SK-N-SH treated with all-trans-retinoic acid at 6 μM for 48 hours (cell line): ENCODE data around the gene RPL7A.
"Not testable (repeated sequence)": the region's sequence is repeated elsewhere in the genome, so short reads cannot be mapped to it uniquely, and the experiment has no call there.

Source experiments
- BACH2 ChIP-seq: fragments of 250-450 bp; sonication (Bioruptor Pico); IDR thresholded peaks from 2 replicates; pipeline ENCODE4 v1.9.0; 2021; ENCODE audit warnings: mild to moderate bottlenecking, borderline replicate concordance
- CREB5 ChIP-seq: fragments of 250-450 bp; sonication (Bioruptor Pico); IDR thresholded peaks from 2 replicates; pipeline ENCODE4 v1.5.1; 2020; ENCODE audit warnings: low read depth, mild to moderate bottlenecking, moderate library complexity
- CSDC2 ChIP-seq: fragments of 250-450 bp; sonication (Bioruptor Pico); IDR thresholded peaks from 2 replicates; pipeline ENCODE4 v1.5.0; 2020; ENCODE audit warnings: mild to moderate bottlenecking, moderate library complexity
- ESRRG ChIP-seq: fragments of 250-450 bp; sonication (Bioruptor Pico); IDR thresholded peaks from 2 replicates; pipeline ENCODE4 v1.6.1; 2021; ENCODE audit warnings: mild to moderate bottlenecking
- GLIS3 ChIP-seq: fragments of 250-450 bp; sonication (Bioruptor Pico); IDR thresholded peaks from 2 replicates; pipeline ENCODE4 v1.5.0; 2020; ENCODE audit warnings: mild to moderate bottlenecking, moderate library complexity
- PATZ1 ChIP-seq: fragments of 250-450 bp; sonication (Bioruptor Pico); IDR thresholded peaks from 2 replicates; pipeline ENCODE4 v1.8.0; 2020; ENCODE audit warnings: mild to moderate bottlenecking, moderate library complexity, borderline replicate concordance
- RARB ChIP-seq: fragments of 250-450 bp; sonication (Bioruptor Pico); IDR thresholded peaks from 2 replicates; pipeline ENCODE4 v1.8.0; 2021; ENCODE audit warnings: mild to moderate bottlenecking, moderate library complexity
- SNAI2 ChIP-seq: fragments of 250-450 bp; sonication (Bioruptor Pico); IDR thresholded peaks from 2 replicates; pipeline ENCODE4 v1.5.0; 2020; ENCODE audit warnings: mild to moderate bottlenecking, moderate library complexity
- TCF4 ChIP-seq: fragments of 250-450 bp; sonication (Bioruptor Pico); IDR thresholded peaks from 2 replicates; pipeline ENCODE4 v1.8.0; 2021; ENCODE audit warnings: mild to moderate bottlenecking, moderate library complexity, borderline replicate concordance
- ZC3H10 ChIP-seq: fragments of 250-450 bp; sonication (Bioruptor Pico); IDR thresholded peaks from 2 replicates; pipeline ENCODE4 v1.5.1; 2021; ENCODE audit warnings: mild to moderate bottlenecking, moderate library complexity
- ZFP30 ChIP-seq: fragments of 450-650 bp; formaldehyde crosslinking; IDR thresholded peaks from 2 replicates; pipeline ENCODE4 v1.5.0; 2022; ENCODE audit warnings: mild to moderate bottlenecking, moderate library complexity
- ZNF565 ChIP-seq: fragments of 450-650 bp; formaldehyde crosslinking; conservative IDR thresholded peaks from 2 replicates; pipeline ENCODE4 v1.5.0; 2020; ENCODE audit warnings: low read depth, mild to moderate bottlenecking, moderate library complexity
- ZNF70 ChIP-seq: fragments of 450-650 bp; formaldehyde crosslinking; IDR thresholded peaks from 2 replicates; pipeline ENCODE4 v1.5.0; 2020; ENCODE audit warnings: mild to moderate bottlenecking, moderate library complexity

- TF ChIP-seq CREB5, ZFP30, TCF4, ZNF565, ESRRG, CSDC2, ZNF70, PATZ1, ZC3H10, RARB, GLIS3, SNAI2, BACH2 (CRISPR knock-in tag): not testable (repeated sequence)
Measured at GRCh38 chr9:133299996-133300395, 48.0 kb upstream of the RPL7A start.
